ENCODE data around the gene HNRNPLL. TPM values are rescaled to one million over a fixed set of nuclear protein-coding genes. Genes with fewer than 3 reads are reported as not detected.

The HNRNPLL gene
- total RNA-seq, 1 donor from 2014 or later, result 56.8 TPM

DNA sequence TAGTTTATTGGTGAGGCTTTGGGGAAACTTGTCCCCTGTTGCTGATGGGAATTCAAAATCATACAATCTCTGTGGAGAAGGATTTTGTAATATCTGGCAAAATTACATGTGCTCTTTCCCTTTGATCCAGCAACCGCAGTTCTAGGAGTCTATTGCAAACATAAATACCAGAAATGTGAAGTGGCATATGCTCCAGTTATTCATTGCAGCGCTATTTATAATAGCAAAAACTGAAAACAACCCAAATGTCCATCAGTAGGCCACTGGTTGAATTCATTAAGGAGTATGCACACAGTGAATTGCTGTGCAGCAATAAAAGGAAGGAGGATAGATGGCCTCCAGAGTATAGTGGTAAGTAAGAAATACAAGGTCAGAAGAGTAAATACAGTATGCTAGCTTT lies 76.5 kb downstream of the HNRNPLL start:
- no peaks in the 10 kb centered on the region for H3K9me3 ChIP-seq
- no peak overlapping the region for H3K4me3 ChIP-seq
- no peaks in the 10 kb centered on the region for H3K27me3 ChIP-seq
- no peaks in the 10 kb centered on the region for H3K36me3 ChIP-seq
- TF ChIP-seq, protein P1, sequence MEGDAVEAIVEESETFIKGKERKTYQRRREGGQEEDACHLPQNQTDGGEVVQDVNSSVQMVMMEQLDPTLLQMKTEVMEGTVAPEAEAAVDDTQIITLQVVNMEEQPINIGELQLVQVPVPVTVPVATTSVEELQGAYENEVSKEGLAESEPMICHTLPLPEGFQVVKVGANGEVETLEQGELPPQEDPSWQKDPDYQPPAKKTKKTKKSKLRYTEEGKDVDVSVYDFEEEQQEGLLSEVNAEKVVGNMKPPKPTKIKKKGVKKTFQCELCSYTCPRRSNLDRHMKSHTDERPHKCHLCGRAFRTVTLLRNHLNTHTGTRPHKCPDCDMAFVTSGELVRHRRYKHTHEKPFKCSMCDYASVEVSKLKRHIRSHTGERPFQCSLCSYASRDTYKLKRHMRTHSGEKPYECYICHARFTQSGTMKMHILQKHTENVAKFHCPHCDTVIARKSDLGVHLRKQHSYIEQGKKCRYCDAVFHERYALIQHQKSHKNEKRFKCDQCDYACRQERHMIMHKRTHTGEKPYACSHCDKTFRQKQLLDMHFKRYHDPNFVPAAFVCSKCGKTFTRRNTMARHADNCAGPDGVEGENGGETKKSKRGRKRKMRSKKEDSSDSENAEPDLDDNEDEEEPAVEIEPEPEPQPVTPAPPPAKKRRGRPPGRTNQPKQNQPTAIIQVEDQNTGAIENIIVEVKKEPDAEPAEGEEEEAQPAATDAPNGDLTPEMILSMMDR (IDR thresholded peaks at IDR 0.05), result no peak
- no peaks in the 10 kb centered on the region for H3K4me1 ChIP-seq
- intact Hi-C loops (cut with DNase I), result no loop called here
- ATAC-seq (peak; percentile 24), DNase-seq (no peak)
- H3K27ac ChIP-seq, result no peak overlapping the region

DNA sequence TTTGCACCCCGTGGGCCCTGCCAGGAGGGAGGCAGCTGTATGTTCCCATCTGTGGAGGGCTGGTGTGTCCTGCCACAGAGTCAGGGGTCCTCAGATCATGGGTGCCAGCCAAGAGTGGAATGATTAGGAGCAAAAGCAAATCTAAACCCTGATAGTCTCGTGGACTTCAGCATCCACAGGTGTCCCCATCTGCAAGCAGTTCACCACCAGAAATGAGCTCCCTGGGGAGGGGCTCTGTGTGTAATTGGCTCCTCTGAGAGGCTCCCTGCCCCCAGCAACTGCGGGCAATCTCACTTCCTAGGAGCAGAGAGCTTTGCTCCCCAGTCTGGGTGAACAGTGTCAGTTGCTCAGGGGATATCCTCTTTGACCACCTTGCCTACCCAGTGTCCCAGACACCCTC lies 78.1 kb downstream of the HNRNPLL start:
- TF ChIP-seq, protein P1 (IDR thresholded peaks at IDR 0.05), result no peak
- H3K9me3 ChIP-seq, result no peaks in the 10 kb centered on the region
- no peak for DNase-seq
- no peak overlapping the region for H3K27ac ChIP-seq
- intact Hi-C loops (cut with DNase I), result no loop called here
- ATAC-seq, result no peak
- H3K36me3 ChIP-seq, result no peaks in the 10 kb centered on the region
- H3K4me3 ChIP-seq, result no peak overlapping the region
- H3K4me1 ChIP-seq, result no peaks in the 10 kb centered on the region
- no peaks in the 10 kb centered on the region for H3K27me3 ChIP-seq

DNA sequence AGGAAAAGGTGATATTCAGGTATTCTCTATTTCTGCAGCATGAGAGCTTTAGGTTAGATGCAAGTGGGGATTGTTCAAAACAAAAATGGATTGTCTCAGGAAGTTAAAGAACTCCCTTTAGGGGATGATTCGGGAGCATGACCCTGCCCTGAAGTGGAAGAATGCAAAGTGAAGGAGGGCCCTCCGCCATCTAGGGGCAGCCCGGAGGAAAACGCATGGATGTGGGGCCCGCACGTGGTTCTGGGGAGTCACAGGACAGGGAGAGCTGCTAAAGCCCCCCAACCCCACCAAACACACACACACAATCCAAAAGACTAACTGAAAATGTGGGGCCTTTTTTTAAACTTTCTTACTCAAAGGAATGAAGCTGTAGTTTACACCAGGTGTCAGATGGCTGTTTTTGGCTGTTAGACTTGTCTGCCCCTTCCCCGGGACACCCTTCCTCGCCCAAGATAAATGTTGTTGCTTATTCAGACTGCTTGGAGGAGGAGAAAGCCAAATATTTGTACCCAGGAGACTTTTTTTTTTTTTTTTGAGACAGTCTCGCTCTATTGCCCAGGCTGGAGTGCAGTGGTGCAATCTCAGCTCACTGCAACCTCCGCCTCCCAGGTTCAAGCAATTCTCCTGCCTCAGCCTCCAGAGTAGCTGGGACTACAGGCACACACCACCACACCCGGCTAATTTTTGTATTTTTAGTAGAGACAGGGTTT lies 78.8 kb downstream of the HNRNPLL start:
- intact Hi-C loops (cut with DNase I), result no loop called here

DNA sequence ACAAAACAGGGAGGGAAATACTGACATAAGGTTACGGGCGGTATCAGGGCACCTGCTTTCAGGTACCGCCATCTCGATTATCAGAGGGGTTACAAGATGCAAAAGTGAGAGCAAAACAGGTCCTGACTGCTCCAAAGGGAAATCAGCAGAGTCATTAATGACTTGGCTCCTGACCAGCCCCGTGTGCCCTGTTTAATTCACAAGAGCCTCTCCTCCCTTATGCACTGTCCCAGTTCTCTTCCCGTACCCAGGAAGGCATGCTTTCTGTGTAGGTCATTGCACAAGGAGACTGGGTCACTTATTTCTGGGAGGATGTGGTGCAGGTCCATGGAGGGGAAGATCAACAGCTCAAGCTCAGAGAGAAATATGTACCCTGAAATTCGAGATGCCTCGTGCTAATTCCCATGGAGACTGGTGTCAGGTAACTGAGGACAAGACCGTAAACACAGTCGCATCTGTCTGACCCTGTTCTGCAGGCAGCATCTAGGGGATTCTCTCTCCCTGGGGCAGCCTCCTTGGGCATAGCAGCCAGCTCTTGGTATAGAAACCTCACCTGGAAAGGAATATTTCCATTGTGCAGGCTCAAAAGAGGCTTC lies 79.9 kb downstream of the HNRNPLL start:
- no peak overlapping the region for H3K4me3 ChIP-seq
- DNase-seq, result no peak
- no peak overlapping the region for H3K27ac ChIP-seq
- intact Hi-C loops (cut with DNase I), result no loop called here
- H3K27me3 ChIP-seq, result no peaks in the 10 kb centered on the region
- TF ChIP-seq, protein P1 (IDR thresholded peaks at IDR 0.05), result no peak
- ATAC-seq, result peak; percentile 32
- H3K36me3 ChIP-seq, result no peaks in the 10 kb centered on the region
- H3K4me1 ChIP-seq, result no peaks in the 10 kb centered on the region
- no peaks in the 10 kb centered on the region for H3K9me3 ChIP-seq

More for the DNA sequence above, 78.8 kb downstream of the HNRNPLL start:
- TF ChIP-seq, protein P1 (IDR thresholded peaks at IDR 0.05), result no peak
- Histone ChIP-seq H3K4me1 (no peaks in the 10 kb centered on the region), H3K9me3 (no peaks in the 10 kb centered on the region), H3K27ac (no peak overlapping the region), H3K27me3 (no peaks in the 10 kb centered on the region), H3K4me3 (no peak overlapping the region), H3K36me3 (no peaks in the 10 kb centered on the region)
- ATAC-seq (no peak), DNase-seq (no peak)

DNA sequence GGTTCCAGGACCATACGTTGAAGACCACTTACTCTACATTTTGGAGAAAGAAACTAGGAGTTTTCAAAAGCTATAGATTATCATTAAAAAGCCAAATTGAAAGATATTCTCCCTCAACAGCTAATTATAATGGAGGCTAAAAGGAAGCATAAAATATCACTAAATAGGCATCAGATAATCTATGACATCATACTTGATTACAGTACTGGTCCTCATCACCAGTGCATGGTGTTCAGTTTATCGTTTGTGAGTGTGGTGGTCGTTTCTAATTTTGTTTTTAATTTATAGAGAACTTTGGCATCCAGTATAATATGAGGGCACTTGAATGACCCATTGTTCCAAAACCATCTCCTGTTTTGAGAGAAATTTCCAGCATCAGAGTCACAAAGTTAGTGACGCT lies 80.9 kb downstream of the HNRNPLL start:
- H3K4me1 ChIP-seq, result no peaks in the 10 kb centered on the region
- DNase-seq, result no peak
- no peak for ATAC-seq
- TF ChIP-seq, protein P1 (IDR thresholded peaks at IDR 0.05), result no peak
- intact Hi-C loops (cut with DNase I), result no loop called here
- no peak overlapping the region for H3K27ac ChIP-seq
- H3K9me3 ChIP-seq, result no peaks in the 10 kb centered on the region
- H3K4me3 ChIP-seq, result no peak overlapping the region
- H3K27me3 ChIP-seq, result no peaks in the 10 kb centered on the region
- H3K36me3 ChIP-seq, result no peaks in the 10 kb centered on the region
